VCaP (cell line): ENCODE measurements around the gene SLC44A1.

Experiments
- H3K27ac ChIP-seq: fragments of 450-650 bp; 2 replicates; pipeline ENCODE4 v1.5.1; 2017
- CTCF ChIP-seq: fragments of 450-650 bp; conservative IDR thresholded peaks from 2 replicates; pipeline ENCODE4 v1.5.1; 2017; ENCODE audit warnings: mild to moderate bottlenecking, moderate library complexity

SLC44A1 gene

DNA sequence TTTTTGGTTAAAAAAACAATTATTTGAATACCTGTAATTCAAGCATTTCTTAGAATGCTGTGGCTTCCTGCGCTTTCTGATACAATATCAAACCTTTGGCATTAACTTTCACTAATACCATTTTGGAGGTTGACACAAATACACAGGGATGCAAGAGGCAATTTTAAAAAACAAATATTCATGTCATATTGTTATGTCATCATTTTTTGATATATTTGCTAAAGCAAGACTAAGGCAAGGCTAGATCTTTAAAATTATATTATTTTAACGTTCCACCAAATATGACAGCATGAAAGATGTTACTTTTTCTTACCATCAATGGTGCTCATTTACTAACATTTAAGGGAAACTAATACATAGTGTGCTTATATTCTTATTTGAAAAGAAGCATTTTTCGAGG lies 110.0 kb downstream of the SLC44A1 start:
- H3K27ac ChIP-seq = no peak overlapping the region
- no peak for TF ChIP-seq CTCF

- TF ChIP-seq CTCF = no peak
- no peak overlapping the region for H3K27ac ChIP-seq
Measured at GRCh38 chr9:105355781-105356180, 111.3 kb downstream of the SLC44A1 start.

DNA sequence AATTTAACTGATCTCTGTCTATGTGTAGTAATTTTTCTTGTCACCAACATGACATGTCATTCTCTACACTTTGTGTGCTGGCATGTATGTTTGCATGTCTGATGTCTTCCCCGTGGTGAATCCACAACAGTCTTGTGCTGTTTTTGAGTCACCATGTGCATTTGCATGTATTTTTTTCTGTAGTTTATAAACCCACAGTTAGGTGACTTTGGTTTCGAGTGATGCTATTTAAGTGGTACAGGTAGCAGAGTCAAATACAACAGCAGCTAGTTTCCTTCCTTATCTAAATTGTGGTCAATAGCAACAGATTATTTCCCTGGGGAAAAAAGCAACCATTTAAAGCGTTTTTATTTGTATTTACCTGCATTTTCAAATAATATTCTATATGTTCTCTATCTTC lies 113.5 kb downstream of the SLC44A1 start:
- no peak for TF ChIP-seq CTCF

GRCh38 chr9:105359892-105360291 lies 115.4 kb downstream of the SLC44A1 start:
- H3K27ac ChIP-seq = no peak overlapping the region
- TF ChIP-seq CTCF = no peak

More for the DNA sequence above, 113.5 kb downstream of the SLC44A1 start:
- H3K27ac ChIP-seq = no peak overlapping the region

DNA sequence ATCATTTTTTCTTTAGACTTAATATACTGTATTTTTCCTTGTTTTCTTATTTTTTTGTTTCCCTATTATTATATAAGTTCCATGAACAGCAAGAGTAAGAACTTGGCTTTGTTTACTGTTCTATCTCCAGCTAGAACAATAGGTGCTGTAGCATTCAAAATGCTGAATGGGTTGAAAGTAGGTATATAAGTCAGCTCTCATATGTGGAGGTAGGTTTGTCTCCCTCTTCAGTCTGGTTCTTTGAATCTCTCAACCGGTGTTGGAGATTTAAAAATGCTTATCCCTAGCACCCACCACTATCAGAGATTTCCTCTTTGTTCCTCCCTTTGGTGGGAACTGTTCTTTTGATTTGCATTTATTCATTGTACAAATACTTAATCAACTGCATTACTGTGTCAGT lies 115.9 kb downstream of the SLC44A1 start:
- H3K27ac ChIP-seq = no peak overlapping the region

GRCh38 chr9:105361873-105362272 lies 117.4 kb downstream of the SLC44A1 start:
- no peak for TF ChIP-seq CTCF
- no peak overlapping the region for H3K27ac ChIP-seq

More for the DNA sequence above, 115.9 kb downstream of the SLC44A1 start:
- no peak; the same call in 1 of the 2 replicates for TF ChIP-seq CTCF

- no peak overlapping the region for H3K27ac ChIP-seq
- TF ChIP-seq CTCF = no peak
Measured at GRCh38 chr9:105362470-105362869, 118.0 kb downstream of the SLC44A1 start.

- no peak for TF ChIP-seq CTCF
- no peak overlapping the region for H3K27ac ChIP-seq
Measured at GRCh38 chr9:105363837-105364236, 119.4 kb downstream of the SLC44A1 start.
